MM.1S (cell line): Measurements from ENCODE around the gene CSTF3.

ENCODE experiments used
- DNase-seq: peaks from one replicate; pipeline ENCODE4 v3.0.0-alpha.2; 2015
- H2AFZ ChIP-seq: fragments of 300-600 bp; sonication (generic); 2 replicates; pipeline ENCODE4 v1.6.0; 2016; ENCODE audit warnings: antibody characterized with exemption, low read length
- H3F3A ChIP-seq: fragments of 300-600 bp; sonication (generic); 2 replicates; pipeline ENCODE4 v1.6.1; 2016; ENCODE audit warnings: mild to moderate bottlenecking, antibody characterized with exemption, low read length, moderate library complexity, mixed read lengths; ENCODE audit not compliant: insufficient read depth
- H3K27ac ChIP-seq: fragments of 300-600 bp; sonication (generic); 2 replicates; pipeline ENCODE4 v1.5.1; 2016; ENCODE audit warnings: mild to moderate bottlenecking, low read length
- H3K27me3 ChIP-seq: fragments of 300-600 bp; sonication (generic); replicated peaks from 2 replicates; pipeline ENCODE4 v1.6.0; 2016; ENCODE audit warnings: low read length; ENCODE audit not compliant: insufficient read depth
- H3K36me3 ChIP-seq: fragments of 300-600 bp; sonication (generic); replicated peaks from 2 replicates; pipeline ENCODE4 v1.6.1; 2016; ENCODE audit warnings: mild to moderate bottlenecking, low read length, mixed read lengths; ENCODE audit not compliant: insufficient read depth
- H3K4me1 ChIP-seq: fragments of 300-600 bp; sonication (generic); 2 replicates; pipeline ENCODE4 v1.6.1; 2016; ENCODE audit warnings: low read length, mixed read lengths
- H3K4me2 ChIP-seq: fragments of 300-600 bp; sonication (generic); 2 replicates; pipeline ENCODE4 v1.6.0; 2016; ENCODE audit warnings: low read depth, low read length
- H3K4me3 ChIP-seq: fragments of 300-600 bp; sonication (generic); 2 replicates; pipeline ENCODE4 v1.5.1; 2016; ENCODE audit warnings: low read length, mixed read lengths
- H3K79me2 ChIP-seq: fragments of 300-600 bp; sonication (generic); 2 replicates; pipeline ENCODE4 v1.6.1; 2016; ENCODE audit warnings: mixed run types, low read length, mixed read lengths
- H3K9ac ChIP-seq: fragments of 300-600 bp; sonication (generic); 2 replicates; pipeline ENCODE4 v1.6.1; 2016; ENCODE audit warnings: low read length, mixed read lengths
- H3K9me2 ChIP-seq: fragments of 300-600 bp; sonication (generic); replicated peaks from 2 replicates; pipeline ENCODE4 v1.6.1; 2016; ENCODE audit warnings: mild to moderate bottlenecking, low read length, mixed read lengths; ENCODE audit not compliant: insufficient read depth
- H3K9me3 ChIP-seq: fragments of 300-600 bp; sonication (generic); replicated peaks from 2 replicates; pipeline ENCODE4 v1.6.1; 2016; ENCODE audit warnings: mild to moderate bottlenecking, low read length, mixed read lengths; ENCODE audit not compliant: insufficient read depth
- H4K20me1 ChIP-seq: fragments of 300-600 bp; sonication (generic); 2 replicates; pipeline ENCODE4 v1.6.1; 2016; ENCODE audit warnings: mild to moderate bottlenecking, low read length, moderate library complexity, mixed read lengths; ENCODE audit not compliant: insufficient read depth
- EZH2 ChIP-seq: fragments of 300-600 bp; sonication (generic); optimal IDR thresholded peaks from 2 replicates; pipeline ENCODE3; 2017; ENCODE audit warnings: low read depth, mild to moderate bottlenecking, antibody characterized with exemption, low read length, mixed read lengths
- EZH2phosphoT487 ChIP-seq: fragments of 300-600 bp; sonication (generic); IDR thresholded peaks from 2 replicates; pipeline ENCODE4 v1.6.1; 2018; ENCODE audit warnings: antibody characterized with exemption, low read length
- TF ChIP-seq, protein P1 (sequence below): fragments of 300-600 bp; sonication (generic); IDR thresholded peaks from 2 replicates; pipeline ENCODE4 v1.5.1; 2016; ENCODE audit warnings: antibody characterized with exemption, low read length, mixed read lengths

CSTF3 gene

DNA sequence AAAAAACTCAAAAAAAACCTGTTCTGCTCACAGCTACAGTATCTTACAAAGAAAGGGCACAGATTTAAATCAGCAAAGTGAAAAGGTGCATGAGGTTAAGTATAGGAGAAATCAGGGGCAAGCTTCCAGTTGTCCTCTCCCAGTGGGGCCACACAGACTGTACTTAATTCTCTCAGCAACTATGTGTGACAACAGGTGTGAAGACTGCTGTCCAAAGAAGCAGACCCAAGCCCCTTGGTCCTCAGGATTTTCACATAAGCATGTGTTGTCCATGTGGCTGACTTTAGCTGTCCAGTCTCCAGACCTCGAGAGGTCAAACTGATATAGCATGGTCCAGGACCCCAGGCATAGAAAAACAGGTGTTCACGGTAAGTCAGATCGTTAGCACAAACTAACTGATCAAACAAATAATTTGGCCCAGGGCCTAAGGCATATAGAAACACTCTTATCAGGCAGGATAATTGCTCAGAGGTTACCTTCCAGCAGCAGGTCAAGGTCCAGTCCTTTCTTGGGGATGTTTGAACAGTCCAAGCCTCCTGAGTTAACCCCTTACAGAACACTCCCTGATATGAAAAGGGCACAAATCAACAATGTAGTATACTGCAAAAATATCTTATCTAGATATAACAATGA lies 21.1 kb upstream of the CSTF3 start:
- Histone ChIP-seq H3K4me3 (no peak overlapping the region), H3K9me2 (no peaks in the 10 kb centered on the region), H3K27me3 (no peaks in the 10 kb centered on the region), H3K4me1 (no peaks in the 10 kb centered on the region), H3K9ac (no peak overlapping the region), H3K9me3 (no peaks in the 10 kb centered on the region), H4K20me1 (no peaks in the 10 kb centered on the region), H2AFZ (no peak overlapping the region), H3K79me2 (no peaks in the 10 kb centered on the region), H3F3A (no peaks in the 10 kb centered on the region), H3K27ac (no peak overlapping the region), H3K36me3 (no peaks in the 10 kb centered on the region), H3K4me2 (no peak overlapping the region)
- no peak for DNase-seq
- TF ChIP-seq, protein P1, sequence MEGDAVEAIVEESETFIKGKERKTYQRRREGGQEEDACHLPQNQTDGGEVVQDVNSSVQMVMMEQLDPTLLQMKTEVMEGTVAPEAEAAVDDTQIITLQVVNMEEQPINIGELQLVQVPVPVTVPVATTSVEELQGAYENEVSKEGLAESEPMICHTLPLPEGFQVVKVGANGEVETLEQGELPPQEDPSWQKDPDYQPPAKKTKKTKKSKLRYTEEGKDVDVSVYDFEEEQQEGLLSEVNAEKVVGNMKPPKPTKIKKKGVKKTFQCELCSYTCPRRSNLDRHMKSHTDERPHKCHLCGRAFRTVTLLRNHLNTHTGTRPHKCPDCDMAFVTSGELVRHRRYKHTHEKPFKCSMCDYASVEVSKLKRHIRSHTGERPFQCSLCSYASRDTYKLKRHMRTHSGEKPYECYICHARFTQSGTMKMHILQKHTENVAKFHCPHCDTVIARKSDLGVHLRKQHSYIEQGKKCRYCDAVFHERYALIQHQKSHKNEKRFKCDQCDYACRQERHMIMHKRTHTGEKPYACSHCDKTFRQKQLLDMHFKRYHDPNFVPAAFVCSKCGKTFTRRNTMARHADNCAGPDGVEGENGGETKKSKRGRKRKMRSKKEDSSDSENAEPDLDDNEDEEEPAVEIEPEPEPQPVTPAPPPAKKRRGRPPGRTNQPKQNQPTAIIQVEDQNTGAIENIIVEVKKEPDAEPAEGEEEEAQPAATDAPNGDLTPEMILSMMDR: no peak
- no peak for TF ChIP-seq EZH2phosphoT487
- TF ChIP-seq EZH2: no peak

DNA sequence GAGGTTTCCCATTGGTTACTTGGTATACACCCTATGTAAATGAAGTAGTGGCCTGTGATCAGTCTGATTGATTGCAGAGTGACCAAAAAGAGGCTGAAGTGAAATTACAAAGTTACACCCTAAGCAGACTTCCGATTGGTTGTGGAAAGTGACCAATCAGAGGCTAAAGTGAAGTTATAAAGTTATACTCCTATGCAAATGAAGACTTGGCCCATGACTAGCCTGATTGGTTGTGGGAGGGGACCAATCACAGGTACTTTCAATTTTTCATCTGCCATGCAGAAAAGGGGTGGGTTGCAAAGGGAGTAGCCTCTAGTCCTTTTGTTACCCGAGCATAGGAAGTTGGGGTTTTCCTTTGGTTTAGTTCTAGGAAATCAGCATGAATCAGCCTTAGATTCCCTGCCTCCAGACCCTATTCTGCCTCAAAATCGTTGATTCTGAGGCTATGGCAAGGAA lies 18.1 kb upstream of the CSTF3 start:
- Histone ChIP-seq H3K4me1 (no peaks in the 10 kb centered on the region), H4K20me1 (no peaks in the 10 kb centered on the region), H3K27me3 (no peaks in the 10 kb centered on the region), H3K9me3 (no peaks in the 10 kb centered on the region), H3K4me3 (no peak overlapping the region), H3K9ac (no peak overlapping the region), H3K79me2 (no peaks in the 10 kb centered on the region), H3K4me2 (no peak overlapping the region), H2AFZ (no peak overlapping the region), H3K36me3 (no peaks in the 10 kb centered on the region), H3K9me2 (no peaks in the 10 kb centered on the region), H3F3A (no peaks in the 10 kb centered on the region), H3K27ac (no peak overlapping the region)
- no peak for DNase-seq
- no peak for TF ChIP-seq EZH2
- TF ChIP-seq, protein P1: no peak
- TF ChIP-seq EZH2phosphoT487: no peak

DNA sequence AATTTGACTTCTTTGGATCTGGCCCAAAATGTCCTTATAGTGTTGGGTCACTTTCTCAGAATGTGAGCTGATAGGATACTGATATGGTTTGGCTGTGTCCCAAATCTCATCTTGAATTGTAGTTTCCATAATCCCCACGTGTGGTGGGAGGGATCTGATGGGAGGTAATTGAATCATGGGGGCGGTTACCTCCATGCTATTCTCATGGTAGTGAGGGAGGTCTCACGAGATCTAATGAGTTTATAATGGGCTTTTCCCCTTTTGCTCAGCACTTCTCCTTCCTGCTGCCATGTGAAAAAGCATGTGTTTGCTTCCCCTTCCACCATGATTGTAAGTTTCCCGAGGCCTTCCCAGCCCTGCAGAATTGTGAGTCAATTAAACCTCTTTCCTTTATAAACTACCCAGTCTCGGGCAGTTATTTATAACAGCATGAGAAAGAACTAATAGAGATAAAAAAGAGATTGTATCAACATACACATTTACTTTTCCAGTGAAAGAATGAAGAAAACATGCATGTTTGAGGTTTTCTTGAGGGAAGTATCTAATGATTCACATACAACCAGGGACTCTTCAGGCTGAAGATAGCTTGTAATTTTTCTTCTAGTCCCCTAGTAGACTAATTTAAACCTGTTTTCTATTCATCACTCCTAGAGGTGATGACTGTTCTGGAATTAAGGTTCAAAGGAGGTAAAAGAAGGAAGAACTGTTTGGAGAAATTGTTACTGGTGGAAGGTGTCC lies 17.3 kb upstream of the CSTF3 start:
- TF ChIP-seq, protein P1: no peak
- TF ChIP-seq EZH2phosphoT487 (no peak), EZH2 (no peak)
- no peaks in the 10 kb centered on the region for H3K27me3 ChIP-seq
- H3K4me3 ChIP-seq: no peak overlapping the region
- no peak overlapping the region for H2AFZ ChIP-seq
- no peak overlapping the region for H3K27ac ChIP-seq
- H4K20me1 ChIP-seq: no peaks in the 10 kb centered on the region
- no peaks in the 10 kb centered on the region for H3K79me2 ChIP-seq
- H3K9ac ChIP-seq: no peak overlapping the region
- H3K36me3 ChIP-seq: no peaks in the 10 kb centered on the region
- H3K9me3 ChIP-seq: no peaks in the 10 kb centered on the region
- H3K4me2 ChIP-seq: no peak overlapping the region
- DNase-seq: no peak
- H3F3A ChIP-seq: no peaks in the 10 kb centered on the region
- no peaks in the 10 kb centered on the region for H3K4me1 ChIP-seq
- H3K9me2 ChIP-seq: no peaks in the 10 kb centered on the region
